H9 (cell line): ENCODE results near the gene ATP6V0E1. TPM values are rescaled to one million over a fixed set of nuclear protein-coding genes. Genes with fewer than 3 reads are reported as not detected.

Source experiments
- DNase-seq: peaks from one replicate; pipeline ENCODE4 v3.0.0-alpha.2; 2017
- H2AFZ ChIP-seq: one replicate; pipeline ENCODE4 v1.6.1; 2013; ENCODE audit warnings: mild to moderate bottlenecking, low read length, control low read depth, moderate library complexity
- H2AK5ac ChIP-seq: 2 replicates; pipeline ENCODE4 v1.6.1; 2013; ENCODE audit warnings: low read length, control low read depth, mixed read lengths; ENCODE audit not compliant: insufficient read length
- H2BK120ac ChIP-seq: one replicate; pipeline ENCODE4 v1.6.1; 2013; ENCODE audit warnings: low read depth, mild to moderate bottlenecking, low read length, control low read depth, inconsistent platforms; ENCODE audit not compliant: poor library complexity, severe bottlenecking
- H2BK12ac ChIP-seq: 2 replicates; pipeline ENCODE4 v1.6.1; 2013; ENCODE audit warnings: low read length, control low read depth, mixed read lengths, low read depth; ENCODE audit not compliant: insufficient read length
- H2BK15ac ChIP-seq: 2 replicates; pipeline ENCODE4 v1.6.1; 2013; ENCODE audit warnings: low read depth, low read length, control low read depth
- H2BK20ac ChIP-seq: one replicate; pipeline ENCODE4 v1.6.1; 2013; ENCODE audit warnings: low read depth, mild to moderate bottlenecking, low read length, control low read depth, inconsistent platforms; ENCODE audit not compliant: poor library complexity, severe bottlenecking
- H2BK5ac ChIP-seq: 2 replicates; pipeline ENCODE4 v1.6.1; 2013; ENCODE audit warnings: low read length, control low read depth, mixed read lengths; ENCODE audit not compliant: insufficient read length
- H3K14ac ChIP-seq: 2 replicates; pipeline ENCODE4 v1.6.1; 2013; ENCODE audit warnings: low read length, control low read depth; ENCODE audit not compliant: insufficient read depth
- H3K18ac ChIP-seq: 2 replicates; pipeline ENCODE4 v1.6.1; 2013; ENCODE audit warnings: low read depth, mild to moderate bottlenecking, mixed read lengths, low read length, control low read depth; ENCODE audit not compliant: insufficient read length
- H3K23ac ChIP-seq: 2 replicates; pipeline ENCODE4 v1.6.1; 2013; ENCODE audit warnings: low read length, control low read depth, mixed read lengths, low read depth; ENCODE audit not compliant: insufficient read length
- H3K23me2 ChIP-seq: 2 replicates; pipeline ENCODE4 v1.6.1; 2013; ENCODE audit warnings: low read depth, mild to moderate bottlenecking, mixed read lengths, low read length, control low read depth; ENCODE audit not compliant: insufficient read length, poor library complexity, severe bottlenecking
- H3K27ac ChIP-seq: 2 replicates; pipeline ENCODE4 v1.5.1; 2013; ENCODE audit warnings: low read length, control low read depth, mixed read lengths, low read depth; ENCODE audit not compliant: insufficient read length
- H3K27me3 ChIP-seq: 2 replicates; pipeline ENCODE4 v1.6.1; 2013; ENCODE audit warnings: low read length, control low read depth, inconsistent platforms; ENCODE audit not compliant: insufficient read depth
- H3K4ac ChIP-seq: 2 replicates; pipeline ENCODE4 v1.6.1; 2013; ENCODE audit warnings: low read depth, mild to moderate bottlenecking, control low read depth, inconsistent platforms, low read length, moderate library complexity
- H3K4me1 ChIP-seq: 2 replicates; pipeline ENCODE4 v1.6.1; 2013; ENCODE audit warnings: low read length, control low read depth, inconsistent platforms; ENCODE audit not compliant: insufficient read depth
- H3K4me2 ChIP-seq: 2 replicates; pipeline ENCODE4 v1.6.1; 2013; ENCODE audit warnings: low read length, control low read depth, mixed read lengths; ENCODE audit not compliant: insufficient read length, insufficient read depth
- H3K56ac ChIP-seq: 2 replicates; pipeline ENCODE4 v1.6.1; 2013; ENCODE audit warnings: low read depth, mild to moderate bottlenecking, mixed read lengths, low read length, control low read depth; ENCODE audit not compliant: insufficient read length
- H3K79me1 ChIP-seq: 2 replicates; pipeline ENCODE4 v1.6.1; 2013; ENCODE audit warnings: low read depth, mild to moderate bottlenecking, moderate library complexity, low read length, control low read depth, inconsistent platforms; ENCODE audit not compliant: insufficient read depth, poor library complexity, severe bottlenecking
- H3K79me2 ChIP-seq: 2 replicates; pipeline ENCODE4 v1.6.1; 2013; ENCODE audit warnings: low read length, control low read depth, inconsistent platforms; ENCODE audit not compliant: insufficient read depth
- H3K9ac ChIP-seq: 2 replicates; pipeline ENCODE4 v1.6.1; 2013; ENCODE audit warnings: low read length, control low read depth, mixed read lengths; ENCODE audit not compliant: insufficient read length; ENCODE audit errors: extremely low read depth
- H3K9me3 ChIP-seq: one replicate; pipeline ENCODE4 v1.6.1; 2013; ENCODE audit warnings: low read depth, low read length, inconsistent platforms; ENCODE audit not compliant: control insufficient read depth
- H3T11ph ChIP-seq: one replicate; pipeline ENCODE4 v1.6.1; 2013; ENCODE audit warnings: mild to moderate bottlenecking, low read length, control low read depth, inconsistent platforms
- H4K20me1 ChIP-seq: one replicate; pipeline ENCODE4 v1.6.1; 2013; ENCODE audit not compliant: control insufficient read depth, insufficient read length, insufficient read depth
- H4K5ac ChIP-seq: 2 replicates; pipeline ENCODE4 v1.6.1; 2013; ENCODE audit warnings: low read depth, mild to moderate bottlenecking, mixed read lengths, low read length, control low read depth; ENCODE audit not compliant: insufficient read length
- H4K8ac ChIP-seq: replicated peaks from 2 replicates; pipeline ENCODE4 v1.6.1; 2013; ENCODE audit warnings: low read length, control low read depth, mixed read lengths, low read depth; ENCODE audit not compliant: insufficient read length
- H4K91ac ChIP-seq: 2 replicates; pipeline ENCODE4 v1.6.1; 2013; ENCODE audit warnings: low read depth, mild to moderate bottlenecking, moderate library complexity, mixed read lengths, low read length, control low read depth; ENCODE audit not compliant: insufficient read length
- H3K27ac Mint-ChIP-seq, 3 experiments: 2 replicates in 2 of 3; 3 replicates in 1 of 3; pipeline ENCODE4 v1.8.0; 2020 to 2021; ENCODE audit warnings: mixed read lengths in 3 of 3, mild to moderate bottlenecking in 1 of 3, moderate library complexity in 1 of 3
- H3K27me3 Mint-ChIP-seq: 2 replicates; pipeline ENCODE4 v1.8.0; 2021; ENCODE audit warnings: low read depth, mild to moderate bottlenecking, moderate library complexity, mixed read lengths
- H3K36me3 Mint-ChIP-seq, 3 experiments: 2 replicates in 2 of 3; 3 replicates in 1 of 3; pipeline ENCODE4 v1.8.0; 2020 to 2021; ENCODE audit warnings: low read depth in 3 of 3, mixed read lengths in 3 of 3; ENCODE audit not compliant: insufficient read depth in 1 of 3
- H3K4me1 Mint-ChIP-seq, 2 experiments: 2 replicates each; pipeline ENCODE4 v1.8.0; 2020; ENCODE audit warnings: mixed read lengths in 2 of 2
- H3K4me3 Mint-ChIP-seq, 2 experiments: 2 replicates in 1 of 2; 3 replicates in 1 of 2; pipeline ENCODE4 v1.8.0; 2020 to 2021; ENCODE audit warnings: mild to moderate bottlenecking in 2 of 2, mixed read lengths in 2 of 2, moderate library complexity in 1 of 2
- H3K9me3 Mint-ChIP-seq, 2 experiments: 2 replicates in 1 of 2; 3 replicates in 1 of 2; pipeline ENCODE4 v1.8.0; 2020; ENCODE audit warnings: mild to moderate bottlenecking in 2 of 2, mixed read lengths in 2 of 2, moderate library complexity in 1 of 2
- CTCF ChIP-seq: fragments of 200-600 bp; sonication (generic); conservative IDR thresholded peaks from 3 replicates; pipeline ENCODE4 v1.8.0; 2021; ENCODE audit warnings: antibody characterized with exemption, mild to moderate bottlenecking
- WGBS: extraction: QIAGEN DNeasy Blood & Tissue Kit; methylation state at CpG from one replicate; pipeline ENCODE4 v1.1.7; 2013; ENCODE audit warnings: missing lambda C conversion rate, low lambda C conversion rate, mixed read lengths; ENCODE audit not compliant: insufficient read length; ENCODE audit errors: extremely low coverage; 5-methylcytosine and 5-hydroxymethylcytosine counted together
- total RNA-seq: library from RNA; stranded (reverse); gene quantifications from 2 replicates; pipeline ENCODE4 v1.2.1, GENCODE V29; 2021

The ATP6V0E1 gene
- total RNA-seq, 1 experiment from 2014 or later: 101 TPM

- H3K23me2 ChIP-seq: no peaks in the 10 kb centered on the region
- no peak overlapping the region for H3K27ac ChIP-seq
- no peaks in the 10 kb centered on the region for H4K20me1 ChIP-seq
- no peak for DNase-seq
- no peak overlapping the region for H2BK5ac ChIP-seq
- H3K27ac Mint-ChIP-seq: no peak overlapping the region; a peak in 1 of 7 replicates
- WGBS: no CpG with 5 or more reads among the region's 4 CpGs
- H3K27me3 Mint-ChIP-seq: no peaks in the 10 kb centered on the region
- H3K23ac ChIP-seq: no peak overlapping the region
- no peaks in the 10 kb centered on the region for H3K9me3 Mint-ChIP-seq
- no peak overlapping the region for H3T11ph ChIP-seq
- H3K4me1 ChIP-seq: peaks cover 5% of the 10 kb centered on the region; the same call in 1 of the 2 replicates
- H3K9ac ChIP-seq: no peak overlapping the region
- H3K4me2 ChIP-seq: no peak overlapping the region
- no peak for TF ChIP-seq CTCF
- no peak overlapping the region for H3K56ac ChIP-seq
- H2AFZ ChIP-seq: no peak overlapping the region
- no peaks in the 10 kb centered on the region for H3K9me3 ChIP-seq
- peaks cover 21 to 24% of the 10 kb centered on the region in 2 experiments for H3K4me1 Mint-ChIP-seq
- no peak overlapping the region for H3K18ac ChIP-seq
- no peak overlapping the region for H3K4me3 Mint-ChIP-seq
- H4K5ac ChIP-seq: no peak overlapping the region
- H4K8ac ChIP-seq: no peak overlapping the region
- no peaks in the 10 kb centered on the region for H3K27me3 ChIP-seq
- H3K4ac ChIP-seq: no peak overlapping the region
- no peak overlapping the region for H2BK20ac ChIP-seq
- H2AK5ac ChIP-seq: no peak overlapping the region
- no peaks in the 10 kb centered on the region for H3K79me1 ChIP-seq
- H3K79me2 ChIP-seq: peaks cover 5% of the 10 kb centered on the region; the same call in 1 of the 2 replicates
- H3K14ac ChIP-seq: no peak overlapping the region
- H2BK120ac ChIP-seq: no peak overlapping the region
- H2BK12ac ChIP-seq: no peak overlapping the region
- no peak overlapping the region for H4K91ac ChIP-seq
- H3K36me3 Mint-ChIP-seq: no peaks in the 10 kb centered on the region; a peak in 1 of 7 replicates
- H2BK15ac ChIP-seq: no peak overlapping the region
Measured at GRCh38 chr5:173012882-173013281, 29.3 kb downstream of the ATP6V0E1 start.
